ENCODE measurements around the gene RCAN3.
"Not testable (repeated sequence)": the region's sequence is repeated elsewhere in the genome, so short reads cannot be mapped to it uniquely, and the experiment has no call there.

RCAN3 gene

GRCh38 chr1:24520282-24520681 is 17.6 kb downstream of the RCAN3 start:
- CTCF ChIA-PET: interaction anchor here (0.6 to 0.9 kb wide), 2 partner anchors 22 to 299 kb away, joined by 3 read pairs; no protein-coding TSS in a partner anchor
- POLR2A ChIA-PET: not testable (repeated sequence)

GRCh38 chr1:24525606-24526005 is 23.0 kb downstream of the RCAN3 start:
- POLR2A ChIA-PET: interaction anchor here (1.0 kb wide), 1 partner anchor 110 kb away, joined by 3 read pairs; the partner anchor contains the start of gene NIPAL3
- CTCF ChIA-PET: interaction anchor here (0.5 to 2.5 kb wide), 10 partner anchors 9 to 327 kb away, joined by 3 to 14 read pairs (median 6); partner anchors contain the start of gene NIPAL3
- Histone ChIP-seq H3K36me3 (ENCODE audit: control insufficient read depth in 2 of 2, insufficient read depth in 1 of 2, low read length in 2 of 2) (no peaks in the 10 kb centered on the region; a peak in 1 of 3 replicates), H3K27ac (ENCODE audit: extremely low read depth, low read depth, low read length) (no peak overlapping the region), H3K4me3 (ENCODE audit: low read depth, low read length) (no peak overlapping the region), H3K9me3 (ENCODE audit: control insufficient read depth, insufficient read depth, low read depth, low read length) (no peaks in the 10 kb centered on the region), H3K4me1 (ENCODE audit: control insufficient read depth, insufficient read depth, low read length) (no peaks in the 10 kb centered on the region)
- TF ChIP-seq ZNF514 (tag by site-specific recombination; IDR thresholded peaks at IDR 0.05) (no peak), YY2 (tag by site-specific recombination; IDR thresholded peaks at IDR 0.05) (no peak), MEIS1 (CRISPR knock-in tag; IDR thresholded peaks at IDR 0.05; ENCODE audit: borderline replicate concordance) (no peak), HOXA7 (CRISPR knock-in tag; IDR thresholded peaks at IDR 0.05; ENCODE audit: borderline replicate concordance) (no peak), ZNF654 (tag by site-specific recombination; IDR thresholded peaks at IDR 0.05; ENCODE audit: low read depth) (no peak), ZNF571 (tag by site-specific recombination; IDR thresholded peaks at IDR 0.05) (no peak), AEBP2 (tag by site-specific recombination; IDR thresholded peaks at IDR 0.05; ENCODE audit: borderline replicate concordance) (no peak), OVOL3 (tag by site-specific recombination; IDR thresholded peaks at IDR 0.05) (no peak), ZNF341 (tag by site-specific recombination; IDR thresholded peaks at IDR 0.05; ENCODE audit: low read depth) (no peak), GFI1B (tag by site-specific recombination; IDR thresholded peaks at IDR 0.05) (no peak), SCRT2 (tag by site-specific recombination; IDR thresholded peaks at IDR 0.05) (no peak), ZBTB48 (tag by site-specific recombination; IDR thresholded peaks at IDR 0.05) (no peak), ZNF600 (tag by site-specific recombination; IDR thresholded peaks at IDR 0.05) (no peak), ZNF621 (tag by site-specific recombination; IDR thresholded peaks at IDR 0.05) (no peak), ZBTB1 (tag by site-specific recombination; IDR thresholded peaks at IDR 0.05) (no peak), KLF9 (tag by site-specific recombination; IDR thresholded peaks at IDR 0.05; ENCODE audit: low read depth) (no peak), GLIS2 (tag by site-specific recombination; IDR thresholded peaks at IDR 0.05) (no peak), ZNF132 (tag by site-specific recombination; IDR thresholded peaks at IDR 0.05; ENCODE audit: borderline replicate concordance) (no peak)
- TF ChIP-seq, protein P1, sequence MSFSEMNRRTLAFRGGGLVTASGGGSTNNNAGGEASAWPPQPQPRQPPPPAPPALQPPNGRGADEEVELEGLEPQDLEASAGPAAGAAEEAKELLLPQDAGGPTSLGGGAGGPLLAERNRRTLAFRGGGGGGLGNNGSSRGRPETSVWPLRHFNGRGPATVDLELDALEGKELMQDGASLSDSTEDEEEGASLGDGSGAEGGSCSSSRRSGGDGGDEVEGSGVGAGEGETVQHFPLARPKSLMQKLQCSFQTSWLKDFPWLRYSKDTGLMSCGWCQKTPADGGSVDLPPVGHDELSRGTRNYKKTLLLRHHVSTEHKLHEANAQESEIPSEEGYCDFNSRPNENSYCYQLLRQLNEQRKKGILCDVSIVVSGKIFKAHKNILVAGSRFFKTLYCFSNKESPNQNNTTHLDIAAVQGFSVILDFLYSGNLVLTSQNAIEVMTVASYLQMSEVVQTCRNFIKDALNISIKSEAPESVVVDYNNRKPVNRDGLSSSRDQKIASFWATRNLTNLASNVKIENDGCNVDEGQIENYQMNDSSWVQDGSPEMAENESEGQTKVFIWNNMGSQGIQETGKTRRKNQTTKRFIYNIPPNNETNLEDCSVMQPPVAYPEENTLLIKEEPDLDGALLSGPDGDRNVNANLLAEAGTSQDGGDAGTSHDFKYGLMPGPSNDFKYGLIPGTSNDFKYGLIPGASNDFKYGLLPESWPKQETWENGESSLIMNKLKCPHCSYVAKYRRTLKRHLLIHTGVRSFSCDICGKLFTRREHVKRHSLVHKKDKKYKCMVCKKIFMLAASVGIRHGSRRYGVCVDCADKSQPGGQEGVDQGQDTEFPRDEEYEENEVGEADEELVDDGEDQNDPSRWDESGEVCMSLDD (tag by site-specific recombination; IDR thresholded peaks at IDR 0.05): no peak

More at GRCh38 chr1:24520282-24520681, 17.6 kb downstream of the RCAN3 start:
- H3K4me1 ChIP-seq (ENCODE audit: control insufficient read depth, insufficient read depth, low read length); H3K9me3 ChIP-seq (ENCODE audit: control insufficient read depth, insufficient read depth, low read depth, low read length); H3K27ac ChIP-seq (ENCODE audit: extremely low read depth, low read depth, low read length); H3K36me3 ChIP-seq (ENCODE audit: control insufficient read depth in 2 of 2, insufficient read depth in 1 of 2, low read length in 2 of 2); H3K4me3 ChIP-seq (ENCODE audit: low read depth, low read length): not testable (repeated sequence)
- TF ChIP-seq ZNF146 (tag by site-specific recombination; IDR thresholded peaks at IDR 0.05): peak; percentile 96
- TF ChIP-seq, protein P2, sequence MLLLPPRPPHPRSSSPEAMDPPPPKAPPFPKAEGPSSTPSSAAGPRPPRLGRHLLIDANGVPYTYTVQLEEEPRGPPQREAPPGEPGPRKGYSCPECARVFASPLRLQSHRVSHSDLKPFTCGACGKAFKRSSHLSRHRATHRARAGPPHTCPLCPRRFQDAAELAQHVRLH (tag by site-specific recombination; IDR thresholded peaks at IDR 0.05): 0 out of 2 replicates have a peak, but pooled peaks have one; percentile 27

All from HEK293 (cell line).